ENCODE measurements around the gene KRT35. TPM values are rescaled to one million over a fixed set of nuclear protein-coding genes. Genes with fewer than 3 reads are reported as not detected.
"Not testable (repeated sequence)": the region's sequence is repeated elsewhere in the genome, so short reads cannot be mapped to it uniquely, and the experiment has no call there.

The KRT35 gene
- total RNA-seq, 2 experiments from 2014 or later: not detected

DNA sequence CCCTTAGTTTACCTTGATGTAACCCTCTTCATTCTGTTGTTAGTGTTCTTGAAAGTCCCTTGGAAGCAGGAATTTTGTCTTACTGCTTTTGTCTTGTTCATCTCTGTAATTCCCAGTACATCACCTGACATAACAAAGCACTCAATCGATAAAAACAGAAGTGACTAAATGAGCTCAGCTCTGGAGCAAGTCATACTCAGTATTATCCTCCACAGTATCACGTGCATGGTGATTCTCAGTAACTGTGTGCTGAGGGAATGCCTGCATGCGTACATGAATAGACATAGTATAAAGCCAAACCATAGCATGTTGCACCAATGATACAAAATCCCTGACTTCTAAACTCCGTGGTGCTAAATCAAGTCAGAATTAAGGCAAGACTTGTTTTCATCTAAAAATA lies 47.4 kb downstream of the KRT35 start:
- Mint-ChIP-seq H3K4me1 (no peaks in the 10 kb centered on the region), H3K27ac (no peak overlapping the region), H3K36me3 (no peaks in the 10 kb centered on the region), H3K4me3 (no peak overlapping the region), H3K27me3 (peaks cover 10% of the 10 kb centered on the region), H3K9me3 (ENCODE audit: low read depth) (no peaks in the 10 kb centered on the region)
- DNase-seq (no peak), ATAC-seq (no peak)
- CTCF ChIA-PET: interaction anchor here (0.6 kb wide), 1 partner anchor 563 kb away, joined by 3 read pairs; no protein-coding TSS in a partner anchor

- H3K4me3 Mint-ChIP-seq; H3K4me1 Mint-ChIP-seq; ATAC-seq; H3K36me3 Mint-ChIP-seq; H3K9me3 Mint-ChIP-seq (ENCODE audit: low read depth); DNase-seq; CTCF ChIA-PET; H3K27ac Mint-ChIP-seq; H3K27me3 Mint-ChIP-seq: not testable (repeated sequence)
Measured at GRCh38 chr17:41430376-41430775, 50.6 kb downstream of the KRT35 start.

GRCh38 chr17:41429667-41430066 lies 51.3 kb downstream of the KRT35 start:
- H3K4me3 Mint-ChIP-seq: no peak overlapping the region
- H3K4me1 Mint-ChIP-seq: no peaks in the 10 kb centered on the region
- DNase-seq (no peak), ATAC-seq (no peak)
- H3K27me3 Mint-ChIP-seq: peaks cover 10% of the 10 kb centered on the region
- CTCF ChIA-PET: no interaction called here
- H3K27ac Mint-ChIP-seq: no peak overlapping the region
- no peaks in the 10 kb centered on the region for H3K9me3 Mint-ChIP-seq (ENCODE audit: low read depth)
- no peaks in the 10 kb centered on the region for H3K36me3 Mint-ChIP-seq

DNA sequence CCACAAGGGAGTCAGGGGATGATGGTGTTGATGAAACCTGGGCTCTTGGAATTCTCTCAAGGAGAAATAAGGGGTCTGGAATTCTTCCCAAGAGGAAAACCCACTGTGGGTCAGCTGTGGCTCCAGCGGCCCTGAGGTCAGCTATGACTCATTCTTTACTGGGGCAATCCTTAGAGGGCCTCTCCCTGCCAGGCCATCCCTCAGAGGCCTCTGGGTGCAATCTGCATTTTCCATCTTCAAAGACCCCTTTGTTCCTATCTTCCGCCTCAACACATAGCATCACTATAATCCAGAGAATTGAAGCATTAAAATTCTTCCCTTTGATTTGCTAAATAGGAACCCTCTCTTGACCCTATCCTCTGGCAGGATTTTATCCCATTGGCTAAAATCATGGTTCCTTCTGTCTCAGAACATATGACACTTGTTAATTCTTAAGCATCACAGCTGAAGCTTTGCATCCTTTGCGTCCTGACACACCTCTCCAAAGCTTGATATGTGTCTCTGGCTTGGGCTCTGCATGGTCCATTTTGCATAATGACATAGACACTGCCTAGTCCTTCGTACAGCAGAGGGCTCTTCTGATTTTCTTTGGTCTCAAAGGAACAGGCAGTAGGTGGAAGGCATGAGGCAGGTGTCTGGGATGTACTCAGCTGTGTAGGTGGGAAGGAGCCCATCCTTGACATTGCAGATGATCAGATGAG lies 52.2 kb downstream of the KRT35 start:
- peaks cover 10% of the 10 kb centered on the region for H3K27me3 Mint-ChIP-seq
- ATAC-seq (no peak), DNase-seq (no peak)
- CTCF ChIA-PET: no interaction called here
- H3K4me1 Mint-ChIP-seq: no peaks in the 10 kb centered on the region
- no peaks in the 10 kb centered on the region for H3K36me3 Mint-ChIP-seq
- H3K27ac Mint-ChIP-seq: no peak overlapping the region
- H3K9me3 Mint-ChIP-seq (ENCODE audit: low read depth): no peaks in the 10 kb centered on the region
- no peak overlapping the region for H3K4me3 Mint-ChIP-seq

Small RNA genes lying within 50 kb of the gene (microRNA-seq; reads per million reads assigned to microRNA genes)
- not detected for gene MIR6510

Other genes starting within 250 kb of the KRT35 start
- not detected for gene KRTAP9-3, start 248.7 kb downstream of the KRT35 start, total RNA-seq
- not detected for gene KRTAP9-8, start 243.2 kb downstream of the KRT35 start, total RNA-seq
- not detected for gene KRTAP9-4, start 231.5 kb downstream of the KRT35 start, total RNA-seq
- gene KRTAP9-9, start 225.8 kb downstream of the KRT35 start, total RNA-seq: not detected
- gene KRTAP9-6, start 215.8 kb downstream of the KRT35 start, total RNA-seq: not detected
- gene KRTAP9-7, start 205.5 kb downstream of the KRT35 start, total RNA-seq: not detected
- gene KRTAP29-1, start 178.3 kb downstream of the KRT35 start, total RNA-seq: not detected
- not detected for gene KRTAP16-1, start 171.8 kb downstream of the KRT35 start, total RNA-seq
- not detected for gene KRTAP17-1, start 165.4 kb downstream of the KRT35 start, total RNA-seq
- not detected for gene KRT33A, start 130.3 kb downstream of the KRT35 start, total RNA-seq
- not detected for gene KRT33B, start 111.3 kb downstream of the KRT35 start, total RNA-seq
- not detected for gene KRT34, start 98.8 kb downstream of the KRT35 start, total RNA-seq
- gene KRT31, start 83.5 kb downstream of the KRT35 start, total RNA-seq: not detected
- gene KRT37, start 56.6 kb downstream of the KRT35 start, total RNA-seq: not detected
- not detected for gene KRT38, start 40.2 kb downstream of the KRT35 start, total RNA-seq
- gene KRT32, start 13.8 kb downstream of the KRT35 start, total RNA-seq: not detected
- gene KRT36, start 8.8 kb upstream of the KRT35 start, total RNA-seq: not detected
- not detected for gene KRT13, start 24.5 kb upstream of the KRT35 start, total RNA-seq
- not detected for gene KRT15, start 37.7 kb upstream of the KRT35 start, total RNA-seq
- not detected for gene KRT19, start 47.2 kb upstream of the KRT35 start, total RNA-seq
- gene KRT9, start 90.9 kb upstream of the KRT35 start, total RNA-seq: not detected
- gene KRT14, start 105.7 kb upstream of the KRT35 start, total RNA-seq: not detected
- not detected for gene KRT16, start 131.6 kb upstream of the KRT35 start, total RNA-seq
- gene KRT17, start 143.4 kb upstream of the KRT35 start, total RNA-seq: under 1 TPM in 1 of 2 experiments, not detected in 1; 0.80 TPM
- gene EIF1, start 207.7 kb upstream of the KRT35 start, total RNA-seq: 100 to 1,000 TPM; 593 to 900 TPM
- gene GAST, start 231.2 kb upstream of the KRT35 start, total RNA-seq: not detected